Measurements from ENCODE around the gene DOCK11.

DOCK11 gene

GRCh38 chrX:118499295-118499694 lies 3.7 kb downstream of the DOCK11 start:
- no peak overlapping the region for H3K9ac ChIP-seq
- no peak for TF ChIP-seq Cebpa-rat (IDR thresholded peaks at IDR 0.05)
- peaks cover 71% of the 10 kb centered on the region for H3K4me1 ChIP-seq
- H3K36me3 ChIP-seq = no peaks in the 10 kb centered on the region
- peak overlapping the region; percentile 71 for H3K4me2 ChIP-seq
- no peaks in the 10 kb centered on the region for H3K27me3 ChIP-seq
- H4K20me1 ChIP-seq = no peaks in the 10 kb centered on the region
- H3K4me3 ChIP-seq = no peak overlapping the region
- no peak overlapping the region for H3K27ac ChIP-seq
- H3K9me3 ChIP-seq = peaks cover 9% of the 10 kb centered on the region; the same call in 1 of the 2 replicates

- H3K27ac ChIP-seq = peak overlapping the region; percentile 70
- H3K27me3 ChIP-seq = no peaks in the 10 kb centered on the region
- peak overlapping the region; percentile 70 for H3K4me2 ChIP-seq
- no peaks in the 10 kb centered on the region for H3K36me3 ChIP-seq
- no peak for TF ChIP-seq Cebpa-rat (IDR thresholded peaks at IDR 0.05)
- H3K4me3 ChIP-seq = no peak overlapping the region
- H3K9me3 ChIP-seq = no peaks in the 10 kb centered on the region
- no peaks in the 10 kb centered on the region for H4K20me1 ChIP-seq
- peaks cover 83% of the 10 kb centered on the region for H3K4me1 ChIP-seq
- H3K9ac ChIP-seq = peak overlapping the region; percentile 21; the same call in 1 of the 2 replicates
These were observed 6.7 kb downstream of the DOCK11 start for GRCh38 chrX:118502161-118502789.

GRCh38 chrX:118503260-118504041 lies 7.8 kb downstream of the DOCK11 start:
- no peaks in the 10 kb centered on the region for H3K9me3 ChIP-seq
- peak overlapping the region; percentile 70 for H3K4me2 ChIP-seq
- H3K4me1 ChIP-seq = peaks cover 79% of the 10 kb centered on the region
- no peak for TF ChIP-seq Cebpa-rat (IDR thresholded peaks at IDR 0.05)
- no peaks in the 10 kb centered on the region for H4K20me1 ChIP-seq
- H3K4me3 ChIP-seq = 0 out of 2 replicates have a peak overlapping the region, but pooled peaks have one; percentile 14
- no peaks in the 10 kb centered on the region for H3K36me3 ChIP-seq
- H3K27me3 ChIP-seq = no peaks in the 10 kb centered on the region
- H3K9ac ChIP-seq = 0 out of 2 replicates have a peak overlapping the region, but pooled peaks have one; percentile 29
- H3K27ac ChIP-seq = peak overlapping the region; percentile 70

GRCh38 chrX:118504581-118504980 lies 9.0 kb downstream of the DOCK11 start:
- H3K9ac ChIP-seq = no peak overlapping the region
- no peaks in the 10 kb centered on the region for H3K9me3 ChIP-seq
- H3K4me1 ChIP-seq = peaks cover 67% of the 10 kb centered on the region
- no peak overlapping the region for H3K27ac ChIP-seq
- H3K4me3 ChIP-seq = no peak overlapping the region
- H3K36me3 ChIP-seq = peaks cover 2% of the 10 kb centered on the region; the same call in 1 of the 2 replicates
- no peaks in the 10 kb centered on the region for H4K20me1 ChIP-seq
- no peaks in the 10 kb centered on the region for H3K27me3 ChIP-seq
- no peak for TF ChIP-seq Cebpa-rat (IDR thresholded peaks at IDR 0.05)
- H3K4me2 ChIP-seq = no peak overlapping the region

GRCh38 chrX:118506805-118507480 lies 11.3 kb downstream of the DOCK11 start:
- Histone ChIP-seq H3K9ac (no peak overlapping the region), H3K27ac (no peak overlapping the region), H4K20me1 (no peaks in the 10 kb centered on the region), H3K4me1 (peaks cover 76% of the 10 kb centered on the region), H3K36me3 (peaks cover 4% of the 10 kb centered on the region; the same call in 1 of the 2 replicates), H3K27me3 (no peaks in the 10 kb centered on the region), H3K4me2 (peak overlapping the region; percentile 31), H3K9me3 (no peaks in the 10 kb centered on the region), H3K4me3 (no peak overlapping the region)
- TF ChIP-seq Cebpa-rat (IDR thresholded peaks at IDR 0.05) = no peak

- no peak overlapping the region for H3K27ac ChIP-seq
- peak overlapping the region; percentile 31 for H3K4me2 ChIP-seq
- H3K4me1 ChIP-seq = peaks cover 76% of the 10 kb centered on the region
- no peak overlapping the region for H3K4me3 ChIP-seq
- H4K20me1 ChIP-seq = no peaks in the 10 kb centered on the region
- H3K9ac ChIP-seq = no peak overlapping the region
- no peaks in the 10 kb centered on the region for H3K27me3 ChIP-seq
- peaks cover 4% of the 10 kb centered on the region; the same call in 1 of the 2 replicates for H3K36me3 ChIP-seq
- H3K9me3 ChIP-seq = peaks cover 1% of the 10 kb centered on the region; the same call in 1 of the 2 replicates
- no peak for TF ChIP-seq Cebpa-rat (IDR thresholded peaks at IDR 0.05)
These were observed 12.2 kb downstream of the DOCK11 start for GRCh38 chrX:118507766-118508165.

- Histone ChIP-seq H3K4me2 (no peak overlapping the region), H3K4me3 (no peak overlapping the region), H3K9me3 (peaks cover 6% of the 10 kb centered on the region), H3K9ac (no peak overlapping the region), H3K27me3 (no peaks in the 10 kb centered on the region), H3K36me3 (peaks cover 8% of the 10 kb centered on the region; the same call in 1 of the 2 replicates), H3K27ac (no peak overlapping the region), H4K20me1 (no peaks in the 10 kb centered on the region), H3K4me1 (peaks cover 71% of the 10 kb centered on the region)
- TF ChIP-seq Cebpa-rat (IDR thresholded peaks at IDR 0.05) = no peak
These were observed 12.6 kb downstream of the DOCK11 start for GRCh38 chrX:118508221-118508620.

GRCh38 chrX:118508635-118509034 lies 13.0 kb downstream of the DOCK11 start:
- Histone ChIP-seq H3K27ac (no peak overlapping the region), H3K36me3 (peaks cover 12% of the 10 kb centered on the region), H3K9me3 (peaks cover 10% of the 10 kb centered on the region), H3K4me2 (no peak overlapping the region), H3K27me3 (no peaks in the 10 kb centered on the region), H3K4me3 (no peak overlapping the region), H4K20me1 (no peaks in the 10 kb centered on the region), H3K4me1 (peaks cover 67% of the 10 kb centered on the region), H3K9ac (no peak overlapping the region)
- TF ChIP-seq Cebpa-rat (IDR thresholded peaks at IDR 0.05) = no peak

GRCh38 chrX:118510111-118510510 lies 14.5 kb downstream of the DOCK11 start:
- Histone ChIP-seq H3K4me2 (no peak overlapping the region), H3K9ac (no peak overlapping the region), H3K36me3 (peaks cover 26% of the 10 kb centered on the region), H4K20me1 (no peaks in the 10 kb centered on the region), H3K4me3 (no peak overlapping the region), H3K27me3 (no peaks in the 10 kb centered on the region), H3K9me3 (peaks cover 24% of the 10 kb centered on the region), H3K4me1 (peaks cover 55% of the 10 kb centered on the region), H3K27ac (no peak overlapping the region)
- no peak for TF ChIP-seq Cebpa-rat (IDR thresholded peaks at IDR 0.05)

Measured in BLaER1 (cell line).